Adrenal gland (tissue), 5 donors: ENCODE measurements around the gene MYT1.
"Not testable (repeated sequence)": the region's sequence is repeated elsewhere in the genome, so short reads cannot be mapped to it uniquely, and the experiment has no call there.

Experiments
- CTCF ChIP-seq, 6 experiments: fragments of 450-650 bp in 4 of 6; fragments of 200-600 bp in 2 of 6; sonication (generic) in 1 of 6; IDR thresholded peaks; 1 replicate in 5 of 6; 2 replicates in 1 of 6; pipeline versions ENCODE4 v1.5.1 to v1.8.0; 2016 to 2021; ENCODE audit warnings: antibody characterized with exemption in 6 of 6, mild to moderate bottlenecking in 2 of 6, moderate library complexity in 1 of 6
- POLR2A ChIP-seq, 2 donors: fragments of 450-650 bp; IDR thresholded peaks; one replicate each; pipeline ENCODE4 v1.6.1; 2017; ENCODE audit warnings: antibody characterized with exemption in 2 of 2, mild to moderate bottlenecking in 2 of 2, moderate library complexity in 1 of 2
- donor health status: DM: no; HTN: no; CAD: no.

DNA sequence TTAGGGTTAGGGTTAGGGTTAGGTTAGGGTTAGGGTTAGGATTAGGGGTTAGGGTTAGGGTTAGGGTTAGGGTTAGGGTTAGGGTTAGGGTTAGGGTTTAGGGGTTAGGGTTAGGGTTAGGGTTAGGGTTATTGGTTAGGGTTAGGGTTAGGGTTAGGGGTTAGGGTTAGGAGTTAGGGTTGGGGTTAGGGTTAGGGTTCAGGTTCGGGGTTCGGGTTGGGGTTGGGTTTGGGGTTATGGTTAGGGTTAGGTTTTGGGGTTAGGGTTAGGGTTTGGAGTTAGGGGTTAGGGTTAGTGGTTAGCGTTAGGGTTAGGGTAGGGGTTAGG lies 123.0 kb downstream of the MYT1 start:
- not testable (repeated sequence) for TF ChIP-seq CTCF, POLR2A (IDR thresholded peaks at IDR 0.05)
